GM23338 (cell line): ENCODE data around the gene DHRSX.

Experiments used
- EZH2 ChIP-seq: fragments of 200-600 bp; sonication (generic); IDR thresholded peaks from one replicate; pipeline ENCODE4 v1.8.0; 2017; ENCODE audit warnings: antibody characterized with exemption, mild to moderate bottlenecking, low read depth; ENCODE audit not compliant: unreplicated experiment
- EZH2phosphoT487 ChIP-seq: fragments of 200-600 bp; sonication (generic); IDR thresholded peaks from one replicate; pipeline ENCODE4 v1.8.1; 2018; ENCODE audit warnings: antibody characterized with exemption; ENCODE audit not compliant: unreplicated experiment
- JUNB ChIP-seq: IDR thresholded peaks from one replicate; pipeline ENCODE4 v1.6.1; 2016; ENCODE audit warnings: antibody characterized with exemption; ENCODE audit not compliant: unreplicated experiment
- NANOG ChIP-seq: IDR thresholded peaks from 2 replicates; pipeline ENCODE4 v1.6.1; 2016; ENCODE audit warnings: antibody characterized with exemption, borderline replicate concordance
- POLR2AphosphoS5 ChIP-seq: IDR thresholded peaks from 2 replicates; pipeline ENCODE4 v1.6.1; 2016; ENCODE audit warnings: antibody characterized with exemption, low read depth
- ZNF331 ChIP-seq: fragments of 250-450 bp; sonication (Bioruptor Pico); IDR thresholded peaks from 2 replicates; pipeline ENCODE4 v1.5.0; 2020; ENCODE audit warnings: low read depth, mild to moderate bottlenecking, moderate library complexity
- TF ChIP-seq, protein P1 (sequence below), 2 experiments: fragments of 200-600 bp in 1 of 2; sonication (generic) in 1 of 2; conservative IDR thresholded peaks; 2 replicates each; pipeline versions ENCODE4 v1.5.1 to v1.6.1; 2016 to 2017; ENCODE audit warnings: antibody characterized with exemption in 2 of 2, low read depth in 2 of 2, mild to moderate bottlenecking in 2 of 2, moderate library complexity in 1 of 2
- TF ChIP-seq, protein P2 (sequence below): IDR thresholded peaks from one replicate; pipeline ENCODE4 v1.6.1; 2018; ENCODE audit warnings: antibody characterized with exemption; ENCODE audit not compliant: unreplicated experiment

DNA sequence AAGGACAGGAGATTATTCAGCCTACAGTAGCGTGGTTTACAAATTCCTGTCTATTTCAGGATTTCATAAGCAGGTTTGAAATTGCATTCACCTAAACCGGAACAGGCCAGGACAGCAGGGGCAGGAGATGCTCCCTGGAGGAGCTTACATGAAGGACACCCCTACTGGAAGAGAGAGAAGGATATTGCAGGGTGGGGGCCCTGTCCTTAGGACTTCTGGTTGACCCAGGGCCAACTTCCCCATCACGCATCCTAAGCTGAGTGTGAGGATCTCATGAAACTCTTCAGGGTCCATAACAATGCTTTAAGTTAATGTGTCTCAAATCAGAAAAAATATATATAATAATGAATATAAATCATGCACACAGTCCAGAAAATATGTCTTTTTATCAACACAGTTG is 6.4 kb upstream of the DHRSX start:
- TF ChIP-seq, protein P1, sequence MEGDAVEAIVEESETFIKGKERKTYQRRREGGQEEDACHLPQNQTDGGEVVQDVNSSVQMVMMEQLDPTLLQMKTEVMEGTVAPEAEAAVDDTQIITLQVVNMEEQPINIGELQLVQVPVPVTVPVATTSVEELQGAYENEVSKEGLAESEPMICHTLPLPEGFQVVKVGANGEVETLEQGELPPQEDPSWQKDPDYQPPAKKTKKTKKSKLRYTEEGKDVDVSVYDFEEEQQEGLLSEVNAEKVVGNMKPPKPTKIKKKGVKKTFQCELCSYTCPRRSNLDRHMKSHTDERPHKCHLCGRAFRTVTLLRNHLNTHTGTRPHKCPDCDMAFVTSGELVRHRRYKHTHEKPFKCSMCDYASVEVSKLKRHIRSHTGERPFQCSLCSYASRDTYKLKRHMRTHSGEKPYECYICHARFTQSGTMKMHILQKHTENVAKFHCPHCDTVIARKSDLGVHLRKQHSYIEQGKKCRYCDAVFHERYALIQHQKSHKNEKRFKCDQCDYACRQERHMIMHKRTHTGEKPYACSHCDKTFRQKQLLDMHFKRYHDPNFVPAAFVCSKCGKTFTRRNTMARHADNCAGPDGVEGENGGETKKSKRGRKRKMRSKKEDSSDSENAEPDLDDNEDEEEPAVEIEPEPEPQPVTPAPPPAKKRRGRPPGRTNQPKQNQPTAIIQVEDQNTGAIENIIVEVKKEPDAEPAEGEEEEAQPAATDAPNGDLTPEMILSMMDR (conservative IDR thresholded peaks at IDR 0.05; ENCODE audit: low read depth in 2 of 2): no peak
- no peak for TF ChIP-seq EZH2phosphoT487
- TF ChIP-seq EZH2: no peak
- TF ChIP-seq POLR2AphosphoS5: no peak
- TF ChIP-seq, protein P2, sequence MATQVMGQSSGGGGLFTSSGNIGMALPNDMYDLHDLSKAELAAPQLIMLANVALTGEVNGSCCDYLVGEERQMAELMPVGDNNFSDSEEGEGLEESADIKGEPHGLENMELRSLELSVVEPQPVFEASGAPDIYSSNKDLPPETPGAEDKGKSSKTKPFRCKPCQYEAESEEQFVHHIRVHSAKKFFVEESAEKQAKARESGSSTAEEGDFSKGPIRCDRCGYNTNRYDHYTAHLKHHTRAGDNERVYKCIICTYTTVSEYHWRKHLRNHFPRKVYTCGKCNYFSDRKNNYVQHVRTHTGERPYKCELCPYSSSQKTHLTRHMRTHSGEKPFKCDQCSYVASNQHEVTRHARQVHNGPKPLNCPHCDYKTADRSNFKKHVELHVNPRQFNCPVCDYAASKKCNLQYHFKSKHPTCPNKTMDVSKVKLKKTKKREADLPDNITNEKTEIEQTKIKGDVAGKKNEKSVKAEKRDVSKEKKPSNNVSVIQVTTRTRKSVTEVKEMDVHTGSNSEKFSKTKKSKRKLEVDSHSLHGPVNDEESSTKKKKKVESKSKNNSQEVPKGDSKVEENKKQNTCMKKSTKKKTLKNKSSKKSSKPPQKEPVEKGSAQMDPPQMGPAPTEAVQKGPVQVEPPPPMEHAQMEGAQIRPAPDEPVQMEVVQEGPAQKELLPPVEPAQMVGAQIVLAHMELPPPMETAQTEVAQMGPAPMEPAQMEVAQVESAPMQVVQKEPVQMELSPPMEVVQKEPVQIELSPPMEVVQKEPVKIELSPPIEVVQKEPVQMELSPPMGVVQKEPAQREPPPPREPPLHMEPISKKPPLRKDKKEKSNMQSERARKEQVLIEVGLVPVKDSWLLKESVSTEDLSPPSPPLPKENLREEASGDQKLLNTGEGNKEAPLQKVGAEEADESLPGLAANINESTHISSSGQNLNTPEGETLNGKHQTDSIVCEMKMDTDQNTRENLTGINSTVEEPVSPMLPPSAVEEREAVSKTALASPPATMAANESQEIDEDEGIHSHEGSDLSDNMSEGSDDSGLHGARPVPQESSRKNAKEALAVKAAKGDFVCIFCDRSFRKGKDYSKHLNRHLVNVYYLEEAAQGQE: no peak
- no peak for TF ChIP-seq ZNF331 (CRISPR knock-in tag)
- no peak for TF ChIP-seq JUNB
- TF ChIP-seq NANOG: no peak
